Transverse colon (tissue), 4 donors: ENCODE results near the gene C5orf63. TPM values are rescaled to one million over a fixed set of nuclear protein-coding genes. Genes with fewer than 3 reads are reported as not detected.

Experiments
- DNase-seq: peaks from one replicate; pipeline ENCODE4 v3.0.0-alpha.2; 2019
- H3K27ac ChIP-seq, 4 donors: fragments of 200-600 bp; sonication (generic); 2 replicates each; pipeline ENCODE4 v1.5.1; 2016 to 2018; ENCODE audit warnings: inconsistent platforms in 4 of 4
- H3K27me3 ChIP-seq: fragments of 200-600 bp; sonication (generic); 2 replicates; pipeline ENCODE4 v1.5.1; 2017; ENCODE audit warnings: inconsistent platforms
- H3K36me3 ChIP-seq, 4 donors: fragments of 200-600 bp; sonication (generic); 2 replicates each; pipeline ENCODE4 v1.5.1; 2017 to 2019; ENCODE audit warnings: inconsistent platforms in 4 of 4
- H3K4me1 ChIP-seq, 4 donors: fragments of 200-600 bp; sonication (generic); 2 replicates each; pipeline ENCODE4 v1.5.1; 2017 to 2020; ENCODE audit warnings: inconsistent platforms in 4 of 4
- H3K4me3 ChIP-seq, 4 donors: fragments of 200-600 bp; sonication (generic); 1 replicate in 1 of 4; 2 replicates in 3 of 4; pipeline versions ENCODE4 v1.5.1 to v1.6.1; 2017 to 2019; ENCODE audit warnings: inconsistent platforms in 4 of 4
- H3K9me3 ChIP-seq, 2 donors: fragments of 200-600 bp; sonication (generic); 2 replicates each; pipeline ENCODE4 v1.5.1; 2017 to 2019; ENCODE audit warnings: inconsistent platforms in 2 of 2
- CTCF ChIP-seq, 5 experiments: fragments of 200-600 bp in 3 of 5; fragments of 450-650 bp in 2 of 5; sonication (generic) in 3 of 5; IDR thresholded peaks; 1 replicate in 2 of 5; 2 replicates in 3 of 5; pipeline ENCODE4 v1.5.1; 2016 to 2017; ENCODE audit warnings: antibody characterized with exemption in 5 of 5, inconsistent platforms in 3 of 5, mild to moderate bottlenecking in 2 of 5, moderate library complexity in 1 of 5
- EP300 ChIP-seq: sonication (generic); formaldehyde crosslinking; IDR thresholded peaks from one replicate; pipeline ENCODE4 v1.6.1; 2017; ENCODE audit warnings: antibody characterized with exemption, low read depth
- POLR2A ChIP-seq: fragments of 450-650 bp; IDR thresholded peaks from one replicate; pipeline ENCODE4 v1.6.1; 2016; ENCODE audit warnings: antibody characterized with exemption, mild to moderate bottlenecking, moderate library complexity
- POLR2AphosphoS5 ChIP-seq, 3 donors: sonication (generic); formaldehyde crosslinking; IDR thresholded peaks; one replicate each; pipeline ENCODE4 v1.6.1; 2016; ENCODE audit warnings: antibody characterized with exemption in 3 of 3
- WGBS, 2 donors: methylation state at CpG; one replicate each; pipeline ENCODE4 v1.1.5; 2018; ENCODE audit warnings: low coverage in 1 of 2; 5-methylcytosine and 5-hydroxymethylcytosine counted together
- in situ Hi-C, 4 donors: fragments of 200-750 bp; cut with MboI; loops; one replicate each; pipeline versions ENCODE4 v1.15.0 to v1.15.1; 2017; ENCODE audit warnings: low sequenced_read_pairs in 3 of 4, low pct_ligation_motif_present in 1 of 4, low pct_unique_long_range_greater_than_20kb in 1 of 4
- intact Hi-C: fragments of 100-400 bp; cut with DNase I; formaldehyde crosslinking; loops from one replicate; pipeline ENCODE4 v1.15.1; 2023; ENCODE audit warnings: low total_unique reads
- total RNA-seq, 4 donors: library from RNA; depleted of rRNA; stranded (reverse); fragments of >200 nt; gene quantifications; one replicate each; pipeline ENCODE4 v1.1.0, GENCODE V29; 2016

C5orf63 gene
- total RNA-seq, 4 donors from 2014 or later = 2.4 to 33.7 (median 12.2) TPM

GRCh38 chr5:127015716-127016115, 57.6 kb downstream of the C5orf63 start:
- Histone ChIP-seq H3K9me3 (no peaks in the 10 kb centered on the region), H3K27ac (peak overlapping the region; percentile 71 to 74 (median 73)), H3K27me3 (no peaks in the 10 kb centered on the region), H3K4me3 (no peak overlapping the region), H3K4me1 (peaks cover 8 to 34% (median 11%) of the 10 kb centered on the region in 4 donors), H3K36me3 (no peaks in the 10 kb centered on the region)
- 54 to 75% methylated on average over 3 to 4 of the region's 4 CpGs for WGBS, 2 donors
- TF ChIP-seq EP300 = no peak
- no peak for TF ChIP-seq POLR2AphosphoS5 (IDR thresholded peaks at IDR 0.05)
- TF ChIP-seq POLR2A = no peak
- TF ChIP-seq CTCF (IDR thresholded peaks at IDR 0.05) = no peak
- in situ Hi-C loops (no loop called here), intact Hi-C loops (no loop called here)
- no peak for DNase-seq

- no peaks in the 10 kb centered on the region for H3K36me3 ChIP-seq
- no peak for DNase-seq
- no peaks in the 10 kb centered on the region for H3K27me3 ChIP-seq
- 19 to 29% methylated on average over 1 of the region's 1 CpG for WGBS, 2 donors
- H3K4me1 ChIP-seq = peaks cover 8 to 35% (median 19%) of the 10 kb centered on the region in 4 donors
- intact Hi-C loops (no loop called here), in situ Hi-C loops (no loop called here)
- H3K9me3 ChIP-seq = no peaks in the 10 kb centered on the region
- H3K4me3 ChIP-seq = peak overlapping the region in 1 of 4 donors; percentile 12
- no peak for TF ChIP-seq CTCF (IDR thresholded peaks at IDR 0.05)
- no peak for TF ChIP-seq POLR2AphosphoS5 (IDR thresholded peaks at IDR 0.05)
- TF ChIP-seq POLR2A = no peak
- H3K27ac ChIP-seq = peak overlapping the region; percentile 71 to 74 (median 73)
These were observed 58.7 kb downstream of the C5orf63 start for GRCh38 chr5:127014573-127014972.

GRCh38 chr5:127013407-127013806, 59.9 kb downstream of the C5orf63 start:
- intact Hi-C loops (no loop called here), in situ Hi-C loops (no loop called here)
- peaks cover 8 to 42% (median 22%) of the 10 kb centered on the region in 4 donors for H3K4me1 ChIP-seq
- no peaks in the 10 kb centered on the region for H3K27me3 ChIP-seq
- H3K36me3 ChIP-seq = no peaks in the 10 kb centered on the region
- H3K27ac ChIP-seq = peak overlapping the region; percentile 71 to 74 (median 73)
- 56 to 58% methylated on average over 2 of the region's 2 CpGs for WGBS, 2 donors
- no peak for TF ChIP-seq CTCF (IDR thresholded peaks at IDR 0.05)
- no peak for TF ChIP-seq POLR2A
- TF ChIP-seq EP300 = no peak
- no peak for TF ChIP-seq POLR2AphosphoS5 (IDR thresholded peaks at IDR 0.05)
- no peak overlapping the region for H3K4me3 ChIP-seq
- H3K9me3 ChIP-seq = no peaks in the 10 kb centered on the region
- no peak for DNase-seq

- Histone ChIP-seq H3K27ac (peak overlapping the region in 2 of 4 donors; percentile 73 to 74), H3K9me3 (no peaks in the 10 kb centered on the region), H3K36me3 (no peaks in the 10 kb centered on the region), H3K4me3 (no peak overlapping the region), H3K27me3 (no peaks in the 10 kb centered on the region), H3K4me1 (peaks cover 8 to 42% (median 22%) of the 10 kb centered on the region in 4 donors)
- in situ Hi-C loops (no loop called here), intact Hi-C loops (no loop called here)
- no peak for DNase-seq
- TF ChIP-seq POLR2AphosphoS5 (IDR thresholded peaks at IDR 0.05) (no peak), EP300 (no peak)
These were observed 60.4 kb downstream of the C5orf63 start for GRCh38 chr5:127012916-127013315.
